GM23248 (cell line): ENCODE data around the gene MYO5A.

Experiments
- EZH2 ChIP-seq: fragments of 200-600 bp; sonication (generic); IDR thresholded peaks from 2 replicates; pipeline ENCODE4 v1.6.1; 2018; ENCODE audit warnings: antibody characterized with exemption, mild to moderate bottlenecking; ENCODE audit not compliant: insufficient read depth, poor library complexity, severe bottlenecking
- EZH2phosphoT487 ChIP-seq: fragments of 200-600 bp; sonication (generic); IDR thresholded peaks from 2 replicates; pipeline ENCODE4 v1.6.1; 2018; ENCODE audit warnings: antibody characterized with exemption, moderate library complexity, mild to moderate bottlenecking, low read depth; ENCODE audit not compliant: insufficient read depth

DNA sequence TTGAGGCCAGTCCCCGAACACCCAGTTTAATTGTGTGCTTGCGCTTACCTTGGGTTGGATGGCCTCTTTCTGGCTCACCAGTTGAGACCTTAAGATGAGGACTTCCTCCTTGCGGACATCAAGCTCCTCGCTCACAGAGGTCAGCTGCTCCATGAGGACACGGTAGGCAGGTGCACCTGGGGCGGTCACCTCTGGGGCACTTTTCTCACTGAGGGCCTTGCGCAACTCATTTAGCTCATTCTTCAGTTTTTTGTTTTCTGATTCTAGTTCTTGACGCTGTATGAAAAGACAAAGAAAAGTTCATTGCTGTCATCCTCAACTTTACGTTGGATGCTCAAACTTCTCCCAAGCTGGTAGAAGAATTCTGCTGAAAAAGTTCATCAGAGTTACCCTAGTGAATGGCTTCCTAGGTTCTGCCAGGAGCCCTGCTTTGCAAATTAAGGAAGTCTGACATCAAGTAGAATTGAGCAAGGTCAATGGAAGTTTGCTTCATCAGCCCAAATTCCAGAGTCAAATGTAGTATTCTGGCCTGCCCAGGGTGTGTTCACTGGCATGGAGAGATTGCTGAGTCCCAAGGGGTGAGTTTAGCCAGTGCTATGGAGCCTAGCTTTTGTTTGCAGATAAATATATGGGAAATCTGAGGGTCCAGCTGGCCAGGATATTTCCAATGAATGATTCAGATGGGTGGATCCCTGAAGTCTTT, 177.3 kb downstream of the MYO5A start:
- TF ChIP-seq EZH2phosphoT487: no peak
- TF ChIP-seq EZH2: no peak
